Midbrain (tissue), 1 donor: ENCODE measurements around the gene TBC1D13.
"Not testable (repeated sequence)": the region's sequence is repeated elsewhere in the genome, so short reads cannot be mapped to it uniquely, and the experiment has no call there.

Source experiments
- DNase-seq: peaks from one replicate; lab custom pipeline; 2025; lab: John Stamatoyannopoulos, UW

Gene TBC1D13

GRCh38 chr9:128845186-128845931, 58.3 kb downstream of the TBC1D13 start:
- DNase-seq: no peak

GRCh38 chr9:128846680-128847030, 59.6 kb downstream of the TBC1D13 start:
- no peak for DNase-seq

GRCh38 chr9:128847803-128848202, 60.8 kb downstream of the TBC1D13 start:
- DNase-seq: no peak

GRCh38 chr9:128851024-128851423, 64.0 kb downstream of the TBC1D13 start:
- DNase-seq: not testable (repeated sequence)

- peak; percentile 46 for DNase-seq
Observed at GRCh38 chr9:128851779-128852600, 64.9 kb downstream of the TBC1D13 start.

GRCh38 chr9:128852646-128853045, 65.6 kb downstream of the TBC1D13 start:
- DNase-seq: not testable (repeated sequence)

GRCh38 chr9:128854454-128854853, 67.4 kb downstream of the TBC1D13 start:
- not testable (repeated sequence) for DNase-seq

- not testable (repeated sequence) for DNase-seq
Observed at GRCh38 chr9:128858476-128858875, 71.4 kb downstream of the TBC1D13 start.
